SK-N-SH treated with all-trans-retinoic acid at 6 μM for 48 hours (cell line): Measurements from ENCODE around the gene ICA1.

Source experiments
- ATAC-seq: fragments of 200-7000 bp; cut with Tn5 transposase; 3 replicates; pipeline ENCODE4 v1.9.1; 2020; ENCODE audit warnings: mild to moderate bottlenecking, moderate library complexity
- ARNTL ChIP-seq: fragments of 450-650 bp; formaldehyde crosslinking; IDR thresholded peaks from 2 replicates; pipeline ENCODE4 v1.5.0; 2020; ENCODE audit warnings: low read depth, mild to moderate bottlenecking, moderate library complexity, borderline replicate concordance
- BACH2 ChIP-seq: fragments of 250-450 bp; sonication (Bioruptor Pico); IDR thresholded peaks from 2 replicates; pipeline ENCODE4 v1.9.0; 2021; ENCODE audit warnings: mild to moderate bottlenecking, borderline replicate concordance
- ESRRG ChIP-seq: fragments of 250-450 bp; sonication (Bioruptor Pico); IDR thresholded peaks from 2 replicates; pipeline ENCODE4 v1.6.1; 2021; ENCODE audit warnings: mild to moderate bottlenecking
- ISL1 ChIP-seq: fragments of 250-450 bp; sonication (Bioruptor Pico); IDR thresholded peaks from 2 replicates; pipeline ENCODE4 v2.1.2; 2022; ENCODE audit warnings: mild to moderate bottlenecking, moderate library complexity
- OSR1 ChIP-seq: fragments of 250-450 bp; sonication (Bioruptor Pico); IDR thresholded peaks from 2 replicates; pipeline ENCODE4 v1.8.0; 2022; ENCODE audit warnings: moderate library complexity, mild to moderate bottlenecking, inconsistent platforms
- POU6F1 ChIP-seq: fragments of 250-450 bp; sonication (Bioruptor Pico); IDR thresholded peaks from 2 replicates; pipeline ENCODE4 v1.8.0; 2021; ENCODE audit warnings: low read depth, mild to moderate bottlenecking, moderate library complexity, borderline replicate concordance
- PPARA ChIP-seq: fragments of 250-450 bp; sonication (Bioruptor Pico); IDR thresholded peaks from 2 replicates; pipeline ENCODE4 v1.5.0; 2020; ENCODE audit warnings: mild to moderate bottlenecking, borderline replicate concordance
- RARB ChIP-seq: fragments of 250-450 bp; sonication (Bioruptor Pico); IDR thresholded peaks from 2 replicates; pipeline ENCODE4 v1.8.0; 2021; ENCODE audit warnings: mild to moderate bottlenecking, moderate library complexity
- SNAI2 ChIP-seq: fragments of 250-450 bp; sonication (Bioruptor Pico); IDR thresholded peaks from 2 replicates; pipeline ENCODE4 v1.5.0; 2020; ENCODE audit warnings: mild to moderate bottlenecking, moderate library complexity
- TCF4 ChIP-seq: fragments of 250-450 bp; sonication (Bioruptor Pico); IDR thresholded peaks from 2 replicates; pipeline ENCODE4 v1.8.0; 2021; ENCODE audit warnings: mild to moderate bottlenecking, moderate library complexity, borderline replicate concordance
- TOX ChIP-seq: fragments of 250-450 bp; sonication (Bioruptor Pico); IDR thresholded peaks from 2 replicates; pipeline ENCODE4 v1.8.0; 2021; ENCODE audit warnings: mild to moderate bottlenecking, moderate library complexity, borderline replicate concordance
- ZC3H10 ChIP-seq: fragments of 250-450 bp; sonication (Bioruptor Pico); IDR thresholded peaks from 2 replicates; pipeline ENCODE4 v1.5.1; 2021; ENCODE audit warnings: mild to moderate bottlenecking, moderate library complexity
- ZFP3 ChIP-seq: fragments of 250-450 bp; sonication (Bioruptor Pico); IDR thresholded peaks from 2 replicates; pipeline ENCODE4 v1.5.0; 2020; ENCODE audit warnings: mild to moderate bottlenecking, moderate library complexity
- ZFP30 ChIP-seq: fragments of 450-650 bp; formaldehyde crosslinking; IDR thresholded peaks from 2 replicates; pipeline ENCODE4 v1.5.0; 2022; ENCODE audit warnings: mild to moderate bottlenecking, moderate library complexity
- ZNF565 ChIP-seq: fragments of 450-650 bp; formaldehyde crosslinking; conservative IDR thresholded peaks from 2 replicates; pipeline ENCODE4 v1.5.0; 2020; ENCODE audit warnings: low read depth, mild to moderate bottlenecking, moderate library complexity
- ZNF70 ChIP-seq: fragments of 450-650 bp; formaldehyde crosslinking; IDR thresholded peaks from 2 replicates; pipeline ENCODE4 v1.5.0; 2020; ENCODE audit warnings: mild to moderate bottlenecking, moderate library complexity
- ZNF8 ChIP-seq: fragments of 450-650 bp; formaldehyde crosslinking; IDR thresholded peaks from 2 replicates; pipeline ENCODE4 v1.5.0; 2020; ENCODE audit warnings: mild to moderate bottlenecking, moderate library complexity
- TF ChIP-seq, protein P1 (sequence below): fragments of 250-450 bp; sonication (Bioruptor Pico); IDR thresholded peaks from 2 replicates; pipeline ENCODE4 v1.5.1; 2021; ENCODE audit warnings: mild to moderate bottlenecking, moderate library complexity
- TF ChIP-seq, protein P2 (sequence below): fragments of 250-450 bp; sonication (Bioruptor Pico); IDR thresholded peaks from 2 replicates; pipeline ENCODE4 v1.5.1; 2020; ENCODE audit warnings: low read depth, mild to moderate bottlenecking, moderate library complexity
- TF ChIP-seq, protein P3 (sequence below): fragments of 250-450 bp; sonication (Bioruptor Pico); IDR thresholded peaks from 2 replicates; pipeline ENCODE4 v1.5.0; 2020; ENCODE audit warnings: mild to moderate bottlenecking, moderate library complexity

ICA1 gene

DNA sequence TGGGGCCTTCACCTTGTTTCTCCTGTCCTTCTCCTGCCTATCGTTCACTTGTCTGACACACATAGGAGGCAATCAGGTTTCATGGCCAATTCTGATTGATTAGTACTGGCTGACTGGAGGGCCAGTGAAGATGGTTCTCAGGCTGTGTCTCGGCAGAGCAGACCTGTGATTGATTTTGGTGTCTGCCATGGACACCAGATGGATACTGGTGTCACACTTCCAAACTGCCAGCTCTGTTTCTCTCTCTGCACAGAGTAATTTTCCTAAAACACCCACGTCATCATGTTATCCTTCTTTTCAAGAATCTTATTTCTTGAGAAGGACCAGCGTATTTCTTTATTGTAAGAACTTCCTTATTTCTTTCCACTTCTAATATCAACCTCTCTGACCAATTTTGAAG lies 117.1 kb downstream of the ICA1 start:
- no peak for ATAC-seq
- TF ChIP-seq ESRRG (CRISPR knock-in tag) (no peak), TCF4 (CRISPR knock-in tag) (no peak), POU6F1 (CRISPR knock-in tag) (no peak), OSR1 (no peak), PPARA (CRISPR knock-in tag) (no peak), SNAI2 (CRISPR knock-in tag) (no peak), ZFP3 (CRISPR knock-in tag) (no peak), TOX (CRISPR knock-in tag) (no peak), ZNF70 (CRISPR knock-in tag) (no peak), ZNF8 (CRISPR knock-in tag) (no peak), ZNF565 (CRISPR knock-in tag) (no peak)
- TF ChIP-seq, protein P1, sequence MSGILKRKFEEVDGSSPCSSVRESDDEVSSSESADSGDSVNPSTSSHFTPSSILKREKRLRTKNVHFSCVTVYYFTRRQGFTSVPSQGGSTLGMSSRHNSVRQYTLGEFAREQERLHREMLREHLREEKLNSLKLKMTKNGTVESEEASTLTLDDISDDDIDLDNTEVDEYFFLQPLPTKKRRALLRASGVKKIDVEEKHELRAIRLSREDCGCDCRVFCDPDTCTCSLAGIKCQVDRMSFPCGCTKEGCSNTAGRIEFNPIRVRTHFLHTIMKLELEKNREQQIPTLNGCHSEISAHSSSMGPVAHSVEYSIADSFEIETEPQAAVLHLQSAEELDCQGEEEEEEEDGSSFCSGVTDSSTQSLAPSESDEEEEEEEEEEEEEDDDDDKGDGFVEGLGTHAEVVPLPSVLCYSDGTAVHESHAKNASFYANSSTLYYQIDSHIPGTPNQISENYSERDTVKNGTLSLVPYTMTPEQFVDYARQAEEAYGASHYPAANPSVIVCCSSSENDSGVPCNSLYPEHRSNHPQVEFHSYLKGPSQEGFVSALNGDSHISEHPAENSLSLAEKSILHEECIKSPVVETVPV, result no peak
- TF ChIP-seq, protein P2, sequence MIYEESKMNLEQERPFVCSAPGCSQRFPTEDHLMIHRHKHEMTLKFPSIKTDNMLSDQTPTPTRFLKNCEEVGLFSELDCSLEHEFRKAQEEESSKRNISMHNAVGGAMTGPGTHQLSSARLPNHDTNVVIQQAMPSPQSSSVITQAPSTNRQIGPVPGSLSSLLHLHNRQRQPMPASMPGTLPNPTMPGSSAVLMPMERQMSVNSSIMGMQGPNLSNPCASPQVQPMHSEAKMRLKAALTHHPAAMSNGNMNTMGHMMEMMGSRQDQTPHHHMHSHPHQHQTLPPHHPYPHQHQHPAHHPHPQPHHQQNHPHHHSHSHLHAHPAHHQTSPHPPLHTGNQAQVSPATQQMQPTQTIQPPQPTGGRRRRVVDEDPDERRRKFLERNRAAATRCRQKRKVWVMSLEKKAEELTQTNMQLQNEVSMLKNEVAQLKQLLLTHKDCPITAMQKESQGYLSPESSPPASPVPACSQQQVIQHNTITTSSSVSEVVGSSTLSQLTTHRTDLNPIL (CRISPR knock-in tag), result no peak

DNA sequence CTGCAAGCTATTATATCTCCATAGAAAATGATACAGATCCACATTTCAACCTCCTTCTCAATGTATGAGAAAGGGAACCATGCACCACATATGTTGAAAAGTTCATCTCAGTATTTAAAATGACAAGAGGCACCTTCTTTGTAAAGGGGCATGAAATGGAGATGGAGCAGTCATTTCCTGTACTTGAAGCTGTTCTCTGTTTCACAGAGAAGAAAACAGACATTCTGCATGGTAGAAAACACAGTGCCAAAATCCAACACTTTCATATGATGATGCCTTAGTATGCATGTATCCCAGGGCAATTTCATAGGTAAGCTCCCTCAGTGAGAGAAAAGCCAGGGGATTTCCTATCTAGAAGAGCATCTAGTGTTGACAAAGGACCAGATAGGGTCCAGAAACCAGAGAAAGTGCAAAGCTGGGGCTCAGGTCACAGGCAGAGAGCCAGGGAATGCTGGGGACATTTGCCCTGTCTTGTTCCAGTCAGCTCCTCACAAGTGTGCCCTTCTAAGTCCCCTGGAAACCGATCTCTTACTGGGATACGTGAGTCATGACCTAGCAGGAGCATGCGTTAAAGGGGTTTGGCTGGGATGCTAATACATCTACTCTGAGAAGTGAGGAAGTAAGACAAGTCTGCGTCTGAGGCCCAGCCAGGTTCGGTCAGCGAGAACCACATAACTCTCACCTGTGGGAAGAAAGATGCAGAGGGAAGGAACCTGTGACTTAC lies 118.7 kb downstream of the ICA1 start:
- TF ChIP-seq BACH2 (no peak), ZFP3 (CRISPR knock-in tag) (no peak), RARB (CRISPR knock-in tag) (no peak)
- TF ChIP-seq, all 23 proteins: peak for 0
- ATAC-seq, result no peak

DNA sequence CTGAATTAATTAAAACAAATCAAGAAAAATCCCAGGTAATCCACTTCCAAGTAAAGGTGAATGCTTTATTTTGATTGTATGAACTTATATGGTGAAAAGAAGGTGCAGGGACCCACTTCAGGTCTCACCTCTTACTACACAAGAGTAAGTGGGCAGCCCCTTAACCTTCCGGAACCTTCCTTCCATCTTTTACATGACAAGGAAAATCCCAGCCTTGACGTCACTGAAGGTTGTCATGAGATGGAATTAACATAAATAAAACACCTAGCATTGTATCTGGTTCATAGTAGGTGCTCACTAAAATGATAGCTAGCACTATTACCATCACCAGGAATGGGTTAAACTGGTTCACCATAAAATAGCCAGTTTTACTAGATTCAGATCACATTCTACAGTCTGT lies 119.5 kb downstream of the ICA1 start:
- TF ChIP-seq TCF4 (CRISPR knock-in tag) (no peak), POU6F1 (CRISPR knock-in tag) (no peak), ISL1 (CRISPR knock-in tag) (no peak), ARNTL (CRISPR knock-in tag) (no peak), BACH2 (no peak), ZFP30 (CRISPR knock-in tag) (no peak), ZFP3 (CRISPR knock-in tag) (no peak), ZC3H10 (CRISPR knock-in tag) (no peak), ESRRG (CRISPR knock-in tag) (no peak), ZNF8 (CRISPR knock-in tag) (no peak), TOX (CRISPR knock-in tag) (no peak), RARB (CRISPR knock-in tag) (no peak), OSR1 (no peak), ZNF70 (CRISPR knock-in tag) (no peak), PPARA (CRISPR knock-in tag) (no peak)
- TF ChIP-seq, protein P2 (CRISPR knock-in tag), result no peak
- TF ChIP-seq, protein P3, sequence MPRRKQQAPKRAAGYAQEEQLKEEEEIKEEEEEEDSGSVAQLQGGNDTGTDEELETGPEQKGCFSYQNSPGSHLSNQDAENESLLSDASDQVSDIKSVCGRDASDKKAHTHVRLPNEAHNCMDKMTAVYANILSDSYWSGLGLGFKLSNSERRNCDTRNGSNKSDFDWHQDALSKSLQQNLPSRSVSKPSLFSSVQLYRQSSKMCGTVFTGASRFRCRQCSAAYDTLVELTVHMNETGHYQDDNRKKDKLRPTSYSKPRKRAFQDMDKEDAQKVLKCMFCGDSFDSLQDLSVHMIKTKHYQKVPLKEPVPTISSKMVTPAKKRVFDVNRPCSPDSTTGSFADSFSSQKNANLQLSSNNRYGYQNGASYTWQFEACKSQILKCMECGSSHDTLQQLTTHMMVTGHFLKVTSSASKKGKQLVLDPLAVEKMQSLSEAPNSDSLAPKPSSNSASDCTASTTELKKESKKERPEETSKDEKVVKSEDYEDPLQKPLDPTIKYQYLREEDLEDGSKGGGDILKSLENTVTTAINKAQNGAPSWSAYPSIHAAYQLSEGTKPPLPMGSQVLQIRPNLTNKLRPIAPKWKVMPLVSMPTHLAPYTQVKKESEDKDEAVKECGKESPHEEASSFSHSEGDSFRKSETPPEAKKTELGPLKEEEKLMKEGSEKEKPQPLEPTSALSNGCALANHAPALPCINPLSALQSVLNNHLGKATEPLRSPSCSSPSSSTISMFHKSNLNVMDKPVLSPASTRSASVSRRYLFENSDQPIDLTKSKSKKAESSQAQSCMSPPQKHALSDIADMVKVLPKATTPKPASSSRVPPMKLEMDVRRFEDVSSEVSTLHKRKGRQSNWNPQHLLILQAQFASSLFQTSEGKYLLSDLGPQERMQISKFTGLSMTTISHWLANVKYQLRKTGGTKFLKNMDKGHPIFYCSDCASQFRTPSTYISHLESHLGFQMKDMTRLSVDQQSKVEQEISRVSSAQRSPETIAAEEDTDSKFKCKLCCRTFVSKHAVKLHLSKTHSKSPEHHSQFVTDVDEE (CRISPR knock-in tag), result no peak
- ATAC-seq, result no peak
